Activated effector memory CD4-positive, alpha-beta T cell treated with Interleukin-2 at 50 U/mL for 16 hours (primary cell): ENCODE data around the gene CLIC1.

Experiments used
- DNase-seq: peaks from one replicate; pipeline ENCODE4 v3.0.0-alpha.2; 2020

CLIC1 gene

DNA sequence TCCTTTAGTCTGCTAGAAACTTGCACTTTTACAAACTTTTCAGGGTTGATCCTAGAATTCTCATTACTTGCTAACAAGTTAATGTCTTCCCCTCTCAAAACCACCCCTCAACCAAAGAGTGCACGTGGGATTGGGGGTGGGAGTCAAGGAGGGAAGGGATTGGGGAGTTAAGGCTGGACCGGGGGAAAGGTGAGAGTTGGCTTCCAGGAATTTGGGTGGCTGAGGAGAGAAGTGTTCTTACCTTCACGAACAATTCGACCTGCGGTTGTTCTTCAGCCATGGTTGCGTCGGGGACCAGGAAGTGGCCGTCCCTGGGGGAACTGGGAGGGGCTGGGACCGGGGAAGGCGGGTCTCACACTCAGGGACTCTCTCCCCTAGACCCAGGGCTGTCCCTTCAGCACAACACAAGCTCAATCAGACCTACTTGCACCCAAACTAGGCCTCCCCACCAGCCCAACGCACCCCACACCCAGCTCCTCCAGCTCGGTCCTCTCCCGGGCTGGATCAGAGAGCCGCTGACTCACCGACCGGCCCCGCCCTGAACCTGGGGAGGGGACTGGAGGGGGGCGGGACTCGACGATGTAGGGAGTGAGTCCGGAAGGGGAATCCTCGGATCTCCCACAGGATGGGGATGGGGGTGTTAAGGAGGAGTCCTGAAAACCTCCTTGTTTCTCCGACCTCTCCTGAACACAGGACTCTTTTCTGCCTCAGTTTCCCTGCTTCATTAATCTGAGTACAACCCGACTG lies at the start of gene CLIC1:
Gene CLIC1, minus strand, starts transcription at position 510 of the 747 bp plus-strand sequence. Its CDS starts 230 bp downstream, at position 280.
- DNase-seq = peak; percentile 64

DNA sequence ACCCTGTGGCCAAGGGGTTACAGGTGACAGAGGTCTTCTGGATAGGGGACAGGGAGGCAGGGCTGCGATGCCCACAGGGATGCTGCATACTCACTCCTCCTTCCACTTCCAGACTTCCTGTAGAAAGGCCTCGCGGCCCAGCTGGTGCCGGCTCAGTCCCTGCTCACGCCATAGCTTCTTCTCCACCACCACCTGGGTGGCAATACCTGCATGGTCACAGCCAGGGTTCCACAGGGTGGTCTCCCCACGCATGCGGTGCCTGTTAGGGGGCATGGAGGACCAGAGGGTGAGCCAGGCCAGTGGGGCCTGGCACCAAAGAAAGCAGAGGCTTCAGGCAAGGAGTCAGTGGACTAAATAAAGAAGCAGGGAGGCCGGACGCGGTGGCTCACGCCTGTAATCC lies 49.1 kb upstream of the CLIC1 start:
- no peak for DNase-seq

DNA sequence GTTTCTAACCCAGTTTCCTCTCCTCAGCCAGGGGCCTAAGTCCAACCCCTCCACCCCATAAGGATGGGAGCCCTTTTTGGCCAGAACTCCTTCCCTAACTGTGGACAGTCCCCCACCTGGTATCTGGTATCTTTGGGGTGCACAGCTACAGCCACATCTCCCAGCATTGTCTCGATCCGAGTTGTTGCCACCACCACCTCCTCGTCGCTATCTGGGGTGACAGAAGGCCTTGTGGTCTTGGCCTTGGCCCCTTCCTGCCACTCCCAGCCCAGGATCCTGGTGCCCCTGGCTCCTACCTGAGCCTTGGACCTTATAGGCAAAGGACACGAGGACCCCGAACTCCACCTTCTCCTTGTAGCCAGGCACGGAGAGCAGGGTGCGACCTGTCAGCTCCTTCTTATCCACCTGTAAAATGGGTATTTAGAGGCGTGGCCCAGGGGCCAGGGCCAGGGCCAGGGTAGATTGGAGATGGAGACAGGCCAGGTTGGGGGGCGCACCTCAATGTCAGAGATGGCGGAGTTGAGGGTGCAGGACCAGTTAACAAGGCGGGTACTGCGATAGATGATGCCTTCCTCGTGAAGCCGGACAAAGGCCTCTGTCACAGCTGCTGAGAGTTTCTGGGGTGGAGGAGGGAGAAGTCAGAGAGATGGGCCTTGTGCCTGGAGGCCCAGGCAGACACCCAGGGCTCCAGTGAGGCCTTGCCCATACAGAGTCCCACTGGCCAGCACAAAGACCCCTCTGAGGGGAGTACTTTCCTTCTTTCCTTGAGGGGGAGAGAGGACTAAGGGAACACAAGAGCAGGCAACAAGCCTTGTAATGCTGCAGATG lies 48.0 kb upstream of the CLIC1 start:
- DNase-seq = no peak

DNA sequence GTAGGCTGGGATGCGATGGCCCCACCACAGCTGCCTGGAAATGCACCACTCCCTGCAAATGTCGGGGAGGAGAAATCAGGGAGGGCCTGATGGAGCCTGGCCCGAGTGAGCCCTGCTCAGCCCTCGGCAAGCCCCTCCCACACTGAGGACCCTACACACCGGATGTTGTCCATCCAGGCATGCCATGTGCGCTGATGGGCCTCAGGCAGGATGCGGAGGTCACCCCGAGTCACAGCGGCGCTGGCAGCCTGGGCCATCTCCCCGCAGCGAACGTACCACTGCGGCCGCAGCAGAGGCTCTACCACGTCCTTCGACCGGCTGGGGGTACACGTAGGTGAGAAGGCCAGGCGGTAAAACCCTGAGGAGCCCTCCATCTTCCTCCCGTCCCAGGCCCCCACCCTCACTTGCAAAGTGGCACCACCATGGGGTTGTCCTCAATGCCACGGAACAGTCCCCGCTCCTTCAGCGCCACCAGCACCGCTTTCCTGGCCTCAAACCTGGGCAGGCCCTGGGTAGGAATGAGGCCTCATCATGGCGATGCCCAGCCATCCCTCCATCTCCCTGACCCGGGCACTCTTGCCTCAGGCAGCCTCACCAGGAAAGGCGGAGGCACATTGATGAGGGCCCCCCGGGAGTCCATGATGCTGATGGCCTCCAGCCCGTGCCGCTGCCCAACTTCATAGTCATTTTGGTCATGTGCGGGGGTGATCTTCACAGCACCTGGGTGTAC lies 46.0 kb upstream of the CLIC1 start:
- DNase-seq = no peak

DNA sequence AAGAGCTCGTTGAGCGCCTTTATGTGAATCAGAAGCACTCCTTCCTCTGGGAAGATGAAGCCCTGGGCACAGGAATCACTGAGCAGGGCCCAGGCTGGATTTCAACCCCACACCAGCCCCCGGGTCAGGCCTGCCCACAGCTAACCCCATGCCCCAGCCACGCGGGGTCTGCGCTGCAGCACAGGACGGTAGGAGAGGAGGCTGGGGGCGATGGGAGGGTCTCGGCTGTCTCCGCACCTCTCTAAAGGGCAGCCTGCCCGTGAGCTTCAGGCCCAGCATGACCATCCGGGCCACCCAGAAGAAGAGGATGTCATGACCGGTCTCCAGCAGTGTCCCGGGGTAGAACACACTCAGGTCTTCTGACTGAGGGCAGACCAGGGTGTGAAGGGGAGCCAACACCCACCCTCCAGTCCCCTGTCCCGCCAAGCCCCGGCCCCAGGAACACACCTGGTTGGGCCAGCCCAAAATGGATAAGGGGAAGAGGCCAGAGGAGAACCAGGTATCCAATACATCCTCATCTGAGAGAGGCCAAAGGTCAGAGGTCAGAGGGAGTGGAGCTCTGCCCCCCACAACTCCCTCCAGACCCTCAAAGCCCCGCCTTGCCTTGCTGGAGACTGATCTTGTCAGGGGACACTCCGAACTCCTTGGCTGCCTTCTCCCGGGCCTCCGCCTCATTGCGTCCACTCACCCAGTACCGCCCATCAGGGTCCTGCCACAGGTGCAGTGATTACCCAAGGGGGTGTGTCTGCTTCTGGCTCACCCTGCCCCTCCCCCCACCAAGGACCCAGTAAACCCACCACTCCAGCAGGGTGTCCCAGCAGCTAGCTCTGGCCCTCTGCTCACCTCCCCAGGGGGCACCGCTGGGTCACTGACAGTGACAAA lies 45.2 kb upstream of the CLIC1 start:
- DNase-seq = no peak

DNA sequence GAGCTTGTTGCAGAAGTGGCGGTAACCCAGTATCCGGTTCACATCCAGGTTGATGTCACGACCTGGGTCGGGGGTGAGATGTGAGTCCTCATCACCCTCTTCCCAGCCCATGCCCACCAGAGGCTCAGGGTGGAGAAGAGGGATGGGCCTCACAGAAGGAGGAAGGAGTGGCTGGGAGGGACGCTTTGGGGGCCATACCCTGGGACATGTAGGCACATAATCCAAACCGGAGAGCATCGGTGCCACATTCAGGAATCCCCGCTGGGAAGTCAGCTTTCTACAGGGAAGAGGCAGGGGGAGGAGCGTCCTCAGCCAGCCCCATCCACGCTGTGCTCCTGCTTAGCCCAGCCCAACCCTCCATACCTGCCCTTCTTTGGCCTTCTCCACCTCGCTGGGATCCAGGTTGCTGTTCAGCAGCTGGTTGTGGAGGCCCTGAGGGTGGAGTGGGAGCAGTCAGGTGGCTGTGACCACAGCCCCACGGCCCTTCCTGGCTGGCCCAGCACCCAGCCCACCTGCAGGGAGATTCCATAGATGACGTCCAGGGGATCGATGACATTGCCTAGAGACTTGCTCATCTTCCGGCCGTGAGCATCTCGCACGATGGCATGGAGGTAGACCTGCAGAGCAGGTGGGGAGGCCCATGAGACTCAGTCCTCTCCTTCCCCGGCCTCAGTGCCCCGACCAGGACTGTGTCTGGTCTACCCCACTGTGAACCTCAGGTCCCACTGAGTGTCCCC lies 44.3 kb upstream of the CLIC1 start:
- no peak for DNase-seq

DNA sequence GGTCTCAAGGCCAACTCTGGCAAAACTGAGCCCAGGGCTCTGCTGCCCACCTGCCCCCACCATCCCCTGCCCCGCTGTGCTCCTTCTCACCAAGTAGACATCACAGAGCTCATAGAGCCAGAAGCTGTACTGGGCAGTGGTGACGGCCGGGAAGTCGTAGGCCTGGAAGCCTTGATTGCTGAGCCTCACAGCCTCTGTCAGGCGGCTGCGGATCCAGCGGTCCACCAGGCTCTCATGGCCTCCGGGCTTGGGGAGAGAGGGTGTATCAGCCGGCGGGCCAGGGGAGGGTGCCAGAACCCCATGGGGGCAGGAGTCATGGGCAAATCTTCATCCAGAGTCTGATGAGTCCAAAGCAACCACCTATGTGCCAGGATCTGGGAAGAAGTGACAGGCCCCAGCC lies 43.6 kb upstream of the CLIC1 start:
- DNase-seq = no peak

DNA sequence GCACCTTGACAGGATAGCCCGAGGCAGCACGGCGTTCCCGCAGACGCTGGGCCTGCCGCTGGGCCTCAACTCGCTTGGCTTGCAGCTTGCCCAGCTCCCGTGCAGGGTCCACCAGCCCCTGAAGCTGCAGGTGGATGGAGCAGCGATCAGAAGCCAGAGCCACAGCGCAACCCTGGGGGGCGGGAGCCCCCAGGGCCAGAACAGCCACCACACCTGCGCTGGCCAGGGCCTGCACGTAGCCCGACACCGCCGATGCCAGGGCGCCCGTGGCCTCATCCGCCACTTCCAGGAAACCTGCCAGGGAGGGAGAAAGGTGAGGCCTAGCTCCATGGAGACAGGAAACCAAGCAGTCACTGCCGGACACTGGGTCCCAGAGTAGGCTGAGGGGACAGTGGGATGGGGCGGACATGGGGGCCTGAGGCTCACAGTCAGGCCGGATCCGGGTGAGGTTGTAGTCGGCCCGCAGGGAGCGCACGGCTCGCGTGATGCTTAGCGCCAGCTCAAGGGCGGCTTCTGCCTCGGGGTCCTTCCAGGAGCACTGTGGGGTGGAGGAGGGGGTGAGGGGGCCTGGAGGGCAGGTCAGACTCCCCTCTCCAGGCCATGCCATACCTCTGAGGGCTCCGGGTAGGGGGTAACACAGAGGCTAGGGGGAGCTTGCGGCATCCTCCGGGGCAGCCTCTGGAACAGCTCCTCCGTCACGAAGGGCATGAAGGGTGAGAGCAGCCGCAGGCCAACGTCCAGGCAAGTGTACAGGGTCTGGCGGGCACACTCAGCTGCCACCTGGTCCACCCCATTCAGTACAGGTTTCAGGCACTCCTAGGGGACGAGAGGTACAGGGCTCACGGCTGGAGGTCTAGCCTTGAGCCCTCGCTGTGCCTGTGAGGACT lies 42.9 kb upstream of the CLIC1 start:
- DNase-seq = no peak

DNA sequence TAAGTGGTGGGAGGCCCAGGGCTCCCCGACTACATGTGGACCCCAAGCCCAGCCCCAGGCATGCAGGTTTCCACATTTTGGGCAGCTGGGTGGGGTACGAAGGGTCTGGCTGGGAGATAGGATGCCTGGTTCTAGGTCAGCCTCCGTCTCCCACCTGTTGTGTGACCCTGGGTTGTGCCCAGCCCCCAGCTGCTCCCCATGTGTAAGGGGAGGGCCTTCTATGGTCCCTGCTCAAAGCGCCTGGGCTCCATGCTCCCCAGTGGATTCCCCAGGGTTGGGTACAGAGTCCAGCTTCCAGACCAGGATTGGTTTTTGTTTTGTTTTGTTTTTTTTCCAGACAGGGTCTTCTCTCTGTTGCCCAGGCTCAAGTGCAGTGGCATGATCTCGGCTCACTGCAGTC lies 41.9 kb upstream of the CLIC1 start:
- no peak for DNase-seq

DNA sequence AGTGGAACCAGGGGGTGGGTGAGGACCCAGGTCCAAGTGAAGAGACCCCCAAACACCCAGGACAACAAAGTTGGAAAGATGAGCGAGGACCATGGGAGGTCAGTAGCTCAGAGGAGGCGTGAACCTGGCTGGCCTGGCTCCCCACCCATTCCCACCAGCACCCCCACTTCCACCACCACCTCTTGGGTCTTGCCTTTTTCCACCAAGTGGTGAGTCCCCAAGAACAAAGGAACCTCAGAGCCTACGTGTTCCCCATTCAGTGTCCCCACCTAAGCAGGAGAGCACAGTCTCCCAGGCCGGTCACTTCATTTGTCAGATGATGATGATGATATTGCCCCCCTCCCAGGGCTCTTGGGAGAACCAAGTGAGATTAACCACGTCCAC lies 41.3 kb upstream of the CLIC1 start:
- no peak for DNase-seq

DNA sequence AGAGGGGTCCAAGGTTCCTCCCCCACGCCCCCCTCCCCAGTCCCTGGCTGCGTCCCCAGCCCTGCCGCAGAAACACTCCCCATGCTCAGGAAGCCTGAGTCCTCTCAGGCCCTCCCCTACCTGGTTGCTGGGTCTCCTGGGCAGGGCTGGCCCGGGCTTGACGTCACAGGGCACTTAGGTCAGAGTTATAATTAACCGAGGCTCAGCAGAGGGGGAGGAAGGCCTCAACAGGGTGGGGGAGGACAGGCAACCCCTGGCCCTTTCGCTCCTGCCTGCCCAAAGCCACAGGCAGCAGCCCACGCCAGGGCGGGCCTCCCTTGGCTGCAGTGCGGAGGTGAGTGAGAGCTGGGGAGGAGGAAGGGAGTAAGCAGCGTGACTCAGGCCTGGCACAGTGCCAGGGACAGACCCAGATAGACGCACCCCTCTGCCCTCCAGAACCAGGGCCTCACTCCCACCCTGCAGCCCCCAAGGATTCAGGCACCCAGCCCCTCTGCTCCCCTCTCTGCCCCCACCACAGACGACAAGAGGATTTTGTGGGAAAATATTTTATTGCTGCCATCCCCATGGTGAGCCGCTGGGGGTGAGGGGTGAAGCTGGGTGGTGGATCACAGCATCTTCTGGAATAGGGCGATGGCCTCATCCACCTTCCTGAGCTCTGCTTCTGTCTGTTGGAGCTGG lies 40.8 kb upstream of the CLIC1 start, which contains the start of gene VWA7:
Gene VWA7, minus strand, starts transcription at position 340 of the 678 bp plus-strand sequence. CDS start 549 bp downstream, outside the sequence.
- peak; percentile 44 for DNase-seq

DNA sequence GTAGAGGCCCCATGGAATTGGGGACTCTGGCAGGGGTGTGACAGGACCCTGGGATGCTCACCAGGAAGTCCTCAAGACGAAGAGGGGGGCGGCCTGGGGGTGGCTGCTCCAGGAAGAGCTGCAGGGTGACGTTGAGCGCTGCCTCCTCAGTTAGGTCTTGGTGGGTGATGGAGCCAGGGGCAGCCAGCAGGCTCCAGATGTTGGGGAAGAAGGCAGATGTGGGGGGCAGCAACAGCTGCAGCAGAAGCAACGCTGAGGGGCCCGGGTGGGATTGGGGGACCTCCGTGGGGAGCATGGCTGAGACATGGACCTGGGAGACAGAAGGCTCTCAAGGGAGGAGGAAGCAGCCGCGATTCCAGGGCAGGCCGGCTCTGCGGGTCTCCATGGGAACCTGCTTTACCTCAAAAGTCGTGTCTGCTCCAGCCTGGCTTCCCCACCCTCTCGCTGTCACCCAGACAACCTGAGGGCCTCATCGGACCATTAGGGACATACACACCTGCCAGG lies 40.2 kb upstream of the CLIC1 start:
- no peak for DNase-seq

DNA sequence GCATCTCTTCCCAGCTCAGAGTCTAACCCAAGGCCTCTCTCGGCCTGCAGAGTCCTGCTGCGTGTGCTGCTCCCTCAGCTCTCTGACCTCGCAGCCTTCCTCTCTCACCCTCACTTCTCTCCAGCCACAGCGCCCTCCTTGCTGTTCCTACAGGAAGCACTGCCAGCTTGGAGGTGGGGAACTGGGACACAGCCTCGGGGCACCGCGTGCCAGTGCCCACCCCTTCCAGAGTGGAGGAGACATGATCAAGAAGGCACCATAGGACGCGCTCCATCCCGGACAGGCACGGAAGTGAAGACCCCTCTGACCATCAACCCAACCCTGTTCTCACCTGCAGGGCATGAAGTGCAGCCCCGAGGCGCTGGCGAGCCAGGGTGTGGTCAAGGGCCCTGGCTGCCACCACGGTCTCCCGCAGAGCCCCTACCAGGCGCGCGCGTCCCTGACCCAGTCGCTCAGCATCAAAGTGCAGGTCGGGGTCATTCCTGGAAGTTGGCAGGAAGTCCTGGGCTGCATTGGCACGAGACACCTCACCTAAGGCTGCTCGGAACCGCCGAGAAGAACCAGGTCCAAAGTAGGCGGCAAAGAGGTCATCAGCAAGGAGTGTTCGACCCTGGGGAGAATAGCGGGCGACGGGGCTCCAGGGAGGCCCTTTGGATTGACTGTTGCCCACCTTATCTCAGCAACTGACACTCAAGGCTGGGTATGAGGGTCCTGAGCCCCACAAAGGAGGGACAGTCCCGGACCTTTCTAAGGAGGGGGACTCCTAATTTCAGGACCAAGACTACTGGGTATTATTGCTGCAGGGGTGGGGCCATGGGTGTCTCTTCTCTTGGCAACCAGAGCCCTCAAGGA lies 39.5 kb upstream of the CLIC1 start:
- DNase-seq = no peak

DNA sequence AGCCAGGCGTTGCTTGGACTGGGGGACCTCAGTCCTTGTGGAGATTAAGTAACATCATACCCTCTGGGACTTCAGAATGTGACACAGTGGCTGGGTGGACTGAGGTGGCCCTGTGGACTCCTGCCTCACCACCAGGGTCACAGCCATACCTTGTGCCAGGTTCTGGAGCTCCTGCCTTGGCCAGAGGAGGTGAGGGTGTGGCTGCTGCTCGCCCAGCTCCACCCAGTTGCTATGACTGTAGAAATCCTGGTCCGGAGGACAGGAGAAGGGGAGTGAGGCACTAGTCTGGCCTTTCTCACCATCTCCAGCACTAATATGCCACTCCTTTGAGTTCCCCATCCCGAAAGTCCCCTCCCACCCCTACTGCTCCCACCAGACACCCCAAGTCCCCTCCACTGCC lies 38.9 kb upstream of the CLIC1 start:
- DNase-seq = no peak

DNA sequence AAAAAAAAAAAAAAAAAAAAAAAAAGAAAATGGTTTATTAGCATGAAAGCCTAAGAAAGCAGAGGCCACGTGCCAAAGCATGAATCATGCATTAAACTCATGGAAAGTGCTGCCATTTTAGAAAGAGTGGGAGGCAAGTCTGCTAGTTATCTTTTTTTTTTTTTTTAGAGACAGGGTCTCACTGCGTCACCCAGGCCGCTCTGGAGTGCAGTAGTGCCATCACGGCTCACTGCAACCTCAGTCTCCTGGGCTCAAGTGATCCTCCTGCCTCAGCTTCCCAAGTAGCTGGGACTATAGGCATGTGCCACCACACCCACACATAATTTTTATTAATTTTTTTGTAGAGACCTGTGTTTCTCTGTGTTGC lies 35.6 kb upstream of the CLIC1 start:
- DNase-seq = no peak

DNA sequence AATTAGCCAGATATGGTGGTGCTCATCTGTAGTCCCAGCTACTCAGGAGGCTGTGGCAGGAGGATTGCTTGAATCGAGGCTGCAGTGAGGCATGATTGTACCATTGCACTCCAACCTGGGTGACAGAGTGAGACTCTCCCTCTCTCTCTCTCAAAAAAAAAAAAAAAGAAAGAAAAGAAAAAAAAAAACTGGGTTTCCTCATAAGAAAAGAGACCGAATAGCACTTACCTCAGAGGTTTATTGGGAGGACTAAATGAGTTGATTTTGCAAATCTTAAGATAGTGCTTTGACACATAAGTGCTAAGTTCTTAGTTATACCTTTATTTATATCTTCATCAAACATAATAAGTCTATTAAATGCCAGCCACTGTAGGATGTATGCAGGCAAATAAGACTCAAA lies 34.5 kb upstream of the CLIC1 start:
- DNase-seq = no peak

DNA sequence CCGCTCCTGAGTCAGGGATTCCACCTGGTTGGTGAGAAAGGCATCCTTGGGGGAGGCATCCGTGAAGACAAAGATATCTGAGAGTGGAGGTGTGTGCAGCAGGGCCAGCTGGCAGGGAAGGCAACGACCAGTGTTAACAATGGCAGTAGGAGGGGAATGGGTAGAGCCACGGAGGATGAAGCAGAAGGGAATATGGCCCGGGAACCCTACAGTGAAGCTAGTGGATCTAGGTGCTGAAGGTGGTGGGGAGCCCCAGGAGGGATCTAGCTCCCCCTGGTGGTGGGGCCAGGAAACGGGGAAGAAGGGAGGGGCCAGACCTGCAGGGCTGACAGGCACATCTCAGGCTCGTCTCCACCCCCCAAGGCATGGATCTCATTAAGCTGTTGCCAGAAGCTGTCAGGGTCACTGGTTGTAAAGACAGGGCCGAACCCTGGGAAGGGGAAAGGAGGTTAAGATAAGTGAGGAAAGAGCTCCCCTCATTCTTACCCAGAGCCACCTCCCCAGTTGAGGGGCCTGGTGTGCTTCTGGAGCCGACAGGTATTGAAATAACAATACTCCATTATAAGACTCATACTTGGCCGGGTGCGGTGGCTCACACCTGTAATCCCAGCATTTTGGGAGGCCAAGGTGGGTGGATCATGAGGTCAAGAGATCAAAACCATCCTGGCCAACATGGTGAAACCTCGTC lies 33.5 kb upstream of the CLIC1 start:
- peak; percentile 67 for DNase-seq
